Adipocyte (in vitro differentiated cells): ENCODE results near the gene CSRNP3.

Experiments used
- DNase-seq: peaks from one replicate; pipeline ENCODE4 v3.0.0-alpha.2; 2015; ENCODE audit warnings: low read depth
- H3K27me3 ChIP-seq: replicated peaks from 2 replicates; pipeline ENCODE4 v1.7.0; 2013; ENCODE audit warnings: mild to moderate bottlenecking, low read length, moderate library complexity; ENCODE audit not compliant: control insufficient read depth, insufficient read depth
- H3K36me3 ChIP-seq: 2 replicates; pipeline ENCODE4 v1.7.0; 2013; ENCODE audit warnings: low read length, mild to moderate bottlenecking, moderate library complexity; ENCODE audit not compliant: control insufficient read depth, insufficient read depth, severe bottlenecking
- H3K4me1 ChIP-seq: 2 replicates; pipeline ENCODE4 v1.7.0; 2013; ENCODE audit warnings: mild to moderate bottlenecking, low read length, moderate library complexity; ENCODE audit not compliant: control insufficient read depth, insufficient read depth
- H3K4me3 ChIP-seq: 2 replicates; pipeline ENCODE4 v1.7.0; 2013; ENCODE audit warnings: mild to moderate bottlenecking, low read length, moderate library complexity
- H3K9ac ChIP-seq: 2 replicates; pipeline ENCODE4 v1.7.0; 2013; ENCODE audit warnings: mild to moderate bottlenecking, low read length, moderate library complexity
- H3K9me3 ChIP-seq: 2 replicates; pipeline ENCODE4 v1.7.0; 2013; ENCODE audit warnings: mild to moderate bottlenecking, low read length, moderate library complexity; ENCODE audit not compliant: control insufficient read depth

CSRNP3 gene

DNA sequence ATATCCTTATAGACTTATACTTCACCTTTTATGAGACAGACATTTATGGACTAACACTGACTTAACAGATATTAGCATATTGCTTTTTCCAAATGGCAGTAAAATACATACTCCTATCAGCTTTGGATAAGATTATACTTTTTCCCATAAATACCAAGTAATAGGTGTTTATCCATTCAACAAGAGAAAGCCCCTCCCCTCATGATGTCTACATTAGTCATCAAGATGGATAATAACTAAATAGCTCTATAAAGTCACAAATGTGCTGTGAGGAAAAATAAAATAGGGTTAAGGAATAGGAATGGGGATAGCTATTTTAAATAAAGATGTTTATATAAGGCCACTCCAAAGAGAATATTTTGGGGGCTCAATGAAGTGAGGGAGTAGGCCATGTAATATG lies 39.4 kb downstream of the CSRNP3 start:
- H3K4me1 ChIP-seq, result no peaks in the 10 kb centered on the region
- DNase-seq, result no peak
- no peak overlapping the region for H3K4me3 ChIP-seq
- H3K9ac ChIP-seq, result no peak overlapping the region
- H3K9me3 ChIP-seq, result no peaks in the 10 kb centered on the region
- no peaks in the 10 kb centered on the region for H3K36me3 ChIP-seq
- no peaks in the 10 kb centered on the region for H3K27me3 ChIP-seq

DNA sequence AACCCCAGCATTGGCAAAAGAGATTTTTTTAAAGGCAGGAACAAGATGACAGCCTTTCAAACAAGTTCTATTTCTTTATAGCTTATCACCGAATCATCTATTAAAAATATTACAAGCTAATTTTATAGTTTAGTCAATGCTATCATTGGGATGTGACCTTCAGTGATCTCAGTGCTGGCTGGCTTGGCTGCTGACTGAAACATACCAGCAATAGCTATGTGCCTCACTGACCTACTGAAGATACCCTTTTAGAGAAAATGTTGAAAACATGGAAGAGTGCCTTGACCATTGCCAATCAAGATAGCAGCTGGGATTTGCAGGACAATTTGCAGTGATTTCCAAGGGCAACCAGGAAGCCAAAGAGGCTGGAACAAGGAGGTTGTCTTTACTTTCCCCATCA lies 44.0 kb downstream of the CSRNP3 start:
- Histone ChIP-seq H3K9ac (no peak overlapping the region), H3K4me1 (no peaks in the 10 kb centered on the region), H3K27me3 (no peaks in the 10 kb centered on the region), H3K9me3 (no peaks in the 10 kb centered on the region), H3K36me3 (no peaks in the 10 kb centered on the region), H3K4me3 (no peak overlapping the region)
- DNase-seq, result no peak

DNA sequence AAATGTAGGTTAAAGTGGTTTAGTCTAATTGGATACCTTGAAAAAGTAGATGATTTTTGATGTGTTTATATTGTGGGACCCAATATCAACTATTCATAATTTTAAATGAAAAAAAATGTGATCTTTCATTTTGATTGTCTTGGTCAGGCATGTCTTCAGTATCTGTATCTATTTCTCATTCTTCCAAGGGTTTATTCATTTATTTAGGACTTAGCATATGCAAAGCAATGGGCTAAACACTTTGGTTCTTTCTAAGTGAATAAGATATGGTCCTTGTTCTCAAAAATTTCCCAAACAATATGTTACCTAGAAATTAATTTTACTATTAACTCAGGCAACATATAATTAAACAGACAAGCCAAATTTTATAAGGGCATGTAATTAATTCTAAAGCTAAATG lies 49.1 kb downstream of the CSRNP3 start:
- Histone ChIP-seq H3K36me3 (no peaks in the 10 kb centered on the region), H3K9ac (no peak overlapping the region), H3K4me3 (no peak overlapping the region), H3K4me1 (no peaks in the 10 kb centered on the region), H3K27me3 (no peaks in the 10 kb centered on the region), H3K9me3 (no peaks in the 10 kb centered on the region)
- DNase-seq, result no peak

DNA sequence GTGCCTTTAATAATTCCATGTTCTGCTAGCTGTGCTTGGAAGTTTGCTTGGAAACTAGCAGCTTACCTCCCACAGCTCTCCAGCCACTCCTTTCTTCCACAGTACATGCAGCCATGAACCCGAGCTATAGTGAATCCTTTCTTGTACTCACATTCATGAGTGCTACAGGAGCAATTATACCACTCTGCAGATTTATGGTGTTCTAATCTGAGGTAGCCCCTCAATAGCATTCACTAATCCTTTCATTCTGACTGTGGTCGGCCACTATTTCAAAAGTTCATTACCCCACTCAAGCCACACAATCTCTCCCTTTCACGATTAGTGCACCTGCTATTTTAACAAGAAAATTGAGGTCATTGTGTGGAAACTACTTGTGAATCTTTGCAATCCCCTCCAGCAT lies 53.2 kb downstream of the CSRNP3 start:
- no peaks in the 10 kb centered on the region for H3K27me3 ChIP-seq
- no peak overlapping the region for H3K9ac ChIP-seq
- H3K4me3 ChIP-seq, result no peak overlapping the region
- no peaks in the 10 kb centered on the region for H3K4me1 ChIP-seq
- no peaks in the 10 kb centered on the region for H3K36me3 ChIP-seq
- no peaks in the 10 kb centered on the region for H3K9me3 ChIP-seq
- DNase-seq, result no peak

DNA sequence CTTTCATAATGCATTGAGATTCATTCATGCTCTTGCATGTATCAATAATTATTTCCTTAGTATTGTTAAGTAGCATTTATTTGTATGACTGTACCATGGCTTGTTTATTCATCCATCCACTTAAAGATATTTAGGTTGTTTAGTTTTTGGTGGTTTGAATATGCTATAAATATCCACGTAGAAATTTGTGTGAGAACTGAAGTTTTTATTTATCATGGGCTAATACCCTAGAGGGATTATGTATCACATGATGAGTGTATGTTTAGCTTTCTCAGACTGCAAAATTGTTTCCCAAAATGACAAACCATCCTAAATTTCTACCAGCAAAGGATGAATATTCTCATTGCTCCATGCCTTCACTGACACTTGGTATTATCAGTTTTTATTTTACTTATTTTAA lies 55.2 kb downstream of the CSRNP3 start:
- no peak overlapping the region for H3K4me3 ChIP-seq
- no peaks in the 10 kb centered on the region for H3K4me1 ChIP-seq
- no peak for DNase-seq
- H3K9ac ChIP-seq, result no peak overlapping the region
- no peaks in the 10 kb centered on the region for H3K9me3 ChIP-seq
- H3K36me3 ChIP-seq, result no peaks in the 10 kb centered on the region
- no peaks in the 10 kb centered on the region for H3K27me3 ChIP-seq

DNA sequence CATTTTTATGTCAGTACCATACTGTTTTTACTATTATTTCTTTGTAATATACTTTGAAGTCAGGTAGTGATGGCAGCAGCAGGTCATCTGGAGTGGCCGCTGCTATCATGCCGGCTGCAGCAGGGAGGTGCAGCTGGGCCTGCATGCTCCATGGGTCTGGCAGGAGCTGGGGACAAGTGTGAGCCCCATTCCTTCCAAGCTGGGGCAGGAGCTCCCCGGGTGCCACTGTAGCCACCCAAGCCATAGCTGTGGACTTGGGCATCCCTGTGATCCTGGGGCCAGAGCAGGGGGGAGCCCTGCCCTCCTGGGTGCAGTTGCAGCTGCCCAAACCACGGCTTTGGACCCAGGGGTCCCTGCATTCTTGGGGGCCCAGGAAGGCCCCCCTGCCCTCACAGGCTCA lies 59.2 kb downstream of the CSRNP3 start:
- Histone ChIP-seq H3K36me3 (no peaks in the 10 kb centered on the region), H3K9ac (no peak overlapping the region), H3K4me1 (no peaks in the 10 kb centered on the region), H3K27me3 (no peaks in the 10 kb centered on the region), H3K4me3 (no peak overlapping the region), H3K9me3 (no peaks in the 10 kb centered on the region)
- DNase-seq, result no peak

DNA sequence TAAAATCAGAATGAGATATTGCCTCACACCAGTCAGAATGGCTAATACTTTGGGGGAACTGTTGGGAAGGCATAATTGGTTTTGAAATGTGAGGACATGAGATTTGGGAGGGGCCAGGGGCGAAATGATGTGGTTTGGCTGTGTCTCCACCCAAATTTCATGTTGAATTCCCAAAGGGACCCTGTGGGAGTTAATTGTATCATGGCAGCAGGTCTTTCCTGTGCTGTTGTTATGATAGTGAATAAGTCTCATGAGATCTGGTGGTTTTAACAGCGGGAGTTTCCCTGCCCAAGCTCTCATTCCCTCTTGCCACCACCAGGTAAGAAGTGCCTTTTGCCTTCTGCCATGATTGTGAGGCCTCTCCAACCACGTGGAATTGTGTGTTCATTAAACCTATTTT lies 59.6 kb downstream of the CSRNP3 start:
- H3K4me3 ChIP-seq, result no peak overlapping the region
- H3K9ac ChIP-seq, result no peak overlapping the region
- H3K9me3 ChIP-seq, result no peaks in the 10 kb centered on the region
- H3K27me3 ChIP-seq, result no peaks in the 10 kb centered on the region
- no peaks in the 10 kb centered on the region for H3K4me1 ChIP-seq
- H3K36me3 ChIP-seq, result no peaks in the 10 kb centered on the region
- DNase-seq, result peak; percentile 38

DNA sequence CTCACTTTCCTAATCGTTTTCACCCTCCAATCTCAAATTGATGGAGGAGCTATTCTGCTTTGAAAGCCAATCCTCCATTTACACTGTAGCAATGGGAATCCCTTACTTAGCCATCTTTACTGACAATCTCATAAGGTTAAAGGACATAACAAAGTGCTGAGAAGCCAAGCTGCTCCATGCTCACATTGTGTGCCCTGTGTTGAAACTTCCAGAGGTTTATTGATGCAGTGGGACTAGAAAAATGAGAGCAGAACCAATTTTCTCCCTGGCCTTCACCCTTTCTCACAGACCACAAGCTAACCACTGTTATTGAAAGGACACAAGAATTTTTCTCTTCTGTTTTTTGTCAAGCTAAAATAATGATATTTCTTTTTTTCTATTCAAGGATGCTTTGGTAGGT lies 63.8 kb downstream of the CSRNP3 start:
- peak; percentile 52 for DNase-seq
- Histone ChIP-seq H3K27me3 (no peaks in the 10 kb centered on the region), H3K9ac (no peak overlapping the region), H3K9me3 (no peaks in the 10 kb centered on the region), H3K36me3 (no peaks in the 10 kb centered on the region), H3K4me3 (no peak overlapping the region), H3K4me1 (no peaks in the 10 kb centered on the region)

DNA sequence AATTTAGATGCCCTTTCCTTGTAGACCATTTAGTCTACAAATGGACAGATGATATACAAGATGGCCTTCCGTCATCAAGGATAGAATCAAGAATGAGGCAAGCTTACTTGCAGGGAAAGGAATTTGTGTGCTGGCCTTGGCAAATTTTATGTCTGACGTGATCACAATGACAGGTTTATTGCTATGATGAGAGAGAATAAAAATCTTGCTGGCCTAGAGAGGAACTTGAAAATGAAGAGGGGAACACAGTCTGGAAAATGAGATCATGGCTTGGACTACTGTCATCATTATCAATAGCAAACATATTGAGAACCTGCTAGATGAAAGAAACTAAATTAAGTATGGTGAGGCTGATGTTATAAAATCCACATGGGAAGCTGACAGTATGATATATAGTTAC lies 66.0 kb downstream of the CSRNP3 start:
- H3K36me3 ChIP-seq, result no peaks in the 10 kb centered on the region
- no peak overlapping the region for H3K9ac ChIP-seq
- no peak overlapping the region for H3K4me3 ChIP-seq
- H3K9me3 ChIP-seq, result no peaks in the 10 kb centered on the region
- no peak for DNase-seq
- no peaks in the 10 kb centered on the region for H3K27me3 ChIP-seq
- H3K4me1 ChIP-seq, result no peaks in the 10 kb centered on the region

DNA sequence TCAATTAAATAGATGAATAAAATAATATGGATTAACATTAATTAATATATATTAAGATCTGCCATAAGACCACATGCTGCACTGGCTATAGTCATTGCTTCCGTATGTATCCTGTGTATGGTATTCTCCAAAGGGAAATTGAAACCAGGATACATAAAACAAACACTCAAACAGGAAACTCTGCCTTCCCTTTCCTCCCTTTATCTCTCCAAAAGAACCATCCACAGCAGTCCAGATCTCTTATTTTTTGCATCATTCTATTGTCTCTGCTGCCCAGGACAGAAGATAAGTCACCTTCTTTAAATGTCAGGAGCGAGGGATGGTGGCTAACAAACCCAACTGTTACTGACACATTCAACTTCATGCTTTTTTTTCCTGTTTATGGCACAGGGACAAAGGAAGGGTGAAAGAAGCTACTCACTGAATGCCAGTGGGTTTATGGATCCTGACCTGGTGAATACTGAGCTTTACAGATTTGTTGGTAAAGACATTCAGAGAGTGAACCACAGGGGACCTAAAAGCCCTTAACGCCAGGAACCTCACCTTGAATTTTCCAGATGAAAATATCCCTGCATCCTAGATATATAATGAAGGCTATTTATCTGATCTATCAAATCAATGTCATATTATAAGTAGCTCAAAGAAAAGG lies 67.5 kb downstream of the CSRNP3 start:
- Histone ChIP-seq H3K4me3 (no peak overlapping the region), H3K27me3 (no peaks in the 10 kb centered on the region), H3K4me1 (no peaks in the 10 kb centered on the region), H3K9me3 (no peaks in the 10 kb centered on the region), H3K9ac (no peak overlapping the region), H3K36me3 (no peaks in the 10 kb centered on the region)
- DNase-seq, result no peak

DNA sequence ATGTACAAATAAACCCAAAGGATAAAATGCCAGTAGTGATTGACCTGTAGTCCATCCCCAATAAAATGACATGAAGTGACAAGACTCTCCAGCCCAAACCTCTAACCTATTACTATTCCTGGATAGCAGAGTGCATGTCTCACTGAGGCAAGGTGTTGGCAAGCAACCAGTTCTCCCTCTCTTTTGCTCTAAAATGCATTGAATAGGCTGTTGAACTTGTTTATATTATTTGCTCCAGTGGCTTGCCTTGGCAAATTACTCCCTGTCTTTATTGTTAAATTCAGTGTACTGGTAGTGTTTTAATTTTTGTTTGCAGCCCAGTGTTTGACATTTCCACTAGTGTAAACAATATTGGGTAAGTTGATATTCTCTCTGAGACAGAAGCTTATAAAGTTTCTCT lies 70.5 kb downstream of the CSRNP3 start:
- no peak for DNase-seq
- Histone ChIP-seq H3K4me3 (no peak overlapping the region), H3K27me3 (no peaks in the 10 kb centered on the region), H3K36me3 (no peaks in the 10 kb centered on the region), H3K4me1 (no peaks in the 10 kb centered on the region), H3K9ac (no peak overlapping the region), H3K9me3 (no peaks in the 10 kb centered on the region)

DNA sequence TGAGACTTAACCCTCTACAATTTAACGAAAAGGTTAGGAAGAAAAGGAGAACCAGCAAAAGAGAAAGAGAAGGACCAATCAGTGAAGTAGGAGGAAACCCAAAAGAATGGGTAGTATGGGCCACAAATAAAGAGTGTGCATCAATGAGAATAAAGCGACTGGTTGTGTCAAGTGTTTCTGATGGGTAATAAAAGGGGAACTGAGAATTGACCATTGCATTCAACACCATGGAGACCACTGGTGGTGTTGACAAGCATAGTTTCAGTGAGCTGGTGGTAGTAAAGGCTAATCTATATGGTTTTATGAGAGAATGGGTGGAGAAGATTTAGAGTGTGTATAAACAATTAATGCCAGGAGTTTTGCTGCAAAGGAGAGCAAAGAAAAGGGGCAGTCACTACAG lies 75.4 kb downstream of the CSRNP3 start:
- H3K4me3 ChIP-seq, result no peak overlapping the region
- DNase-seq, result no peak
- H3K36me3 ChIP-seq, result no peaks in the 10 kb centered on the region
- no peak overlapping the region for H3K9ac ChIP-seq
- H3K27me3 ChIP-seq, result no peaks in the 10 kb centered on the region
- no peaks in the 10 kb centered on the region for H3K9me3 ChIP-seq
- H3K4me1 ChIP-seq, result no peaks in the 10 kb centered on the region
